NCI-H524 treated with DMSO at 0.1 percent for 48 hours (cell line): ENCODE data around the gene BUD23.
A peak's percentile ranks its signal among the peaks of the same experiment; 100 is the strongest.
"Not testable (repeated sequence)": the region's sequence is repeated elsewhere in the genome, so short reads cannot be mapped to it uniquely, and the experiment has no call there.

Source experiments
- DNase-seq: peaks from one replicate; lab custom pipeline; 2025; lab: John Stamatoyannopoulos, UW

The BUD23 gene, protein sequence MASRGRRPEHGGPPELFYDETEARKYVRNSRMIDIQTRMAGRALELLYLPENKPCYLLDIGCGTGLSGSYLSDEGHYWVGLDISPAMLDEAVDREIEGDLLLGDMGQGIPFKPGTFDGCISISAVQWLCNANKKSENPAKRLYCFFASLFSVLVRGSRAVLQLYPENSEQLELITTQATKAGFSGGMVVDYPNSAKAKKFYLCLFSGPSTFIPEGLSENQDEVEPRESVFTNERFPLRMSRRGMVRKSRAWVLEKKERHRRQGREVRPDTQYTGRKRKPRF

DNA sequence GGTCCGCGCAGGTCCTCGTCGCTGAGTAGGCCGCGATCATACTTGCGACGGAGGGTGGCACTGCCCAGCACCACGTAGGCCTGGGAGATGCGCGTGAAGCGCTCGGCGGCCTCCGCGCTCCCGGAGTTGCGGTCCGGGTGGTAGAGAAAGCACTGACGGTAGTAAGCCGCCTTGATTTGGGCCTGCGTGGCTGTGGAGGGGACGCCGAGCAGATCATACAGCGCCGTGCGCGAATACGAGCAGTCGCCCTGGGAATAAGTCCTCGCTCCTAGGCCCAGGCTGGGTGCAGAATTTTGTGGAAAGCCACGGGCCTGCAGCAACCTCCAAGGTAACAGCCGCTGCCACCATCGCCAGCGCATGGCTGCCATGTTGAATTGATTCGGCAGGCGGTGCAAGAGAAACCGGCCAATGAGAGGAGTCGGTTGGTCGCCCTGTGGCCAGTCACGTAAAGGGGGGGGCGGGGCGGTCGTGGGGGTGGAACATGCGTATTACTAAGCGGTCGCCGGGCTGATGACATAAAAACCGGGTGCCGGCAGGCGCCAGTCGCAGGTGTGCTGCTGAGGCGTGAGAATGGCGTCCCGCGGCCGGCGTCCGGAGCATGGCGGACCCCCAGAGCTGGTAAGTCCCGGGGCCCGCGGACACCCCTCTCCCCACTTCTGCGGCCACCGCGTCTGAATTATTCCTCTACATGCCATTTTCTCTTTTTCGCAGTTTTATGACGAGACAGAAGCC, at the start of gene BUD23, which contains the start of gene DNAJC30:
Gene BUD23, plus strand, starts transcription at position 542 of the 732 bp plus-strand sequence. Its CDS starts 29 bp downstream, at position 571.
Gene DNAJC30, minus strand, starts transcription at position 398 of the 732 bp plus-strand sequence. Its CDS starts 30 bp downstream, at position 368.
- DNase-seq, result peak; percentile 53

DNA sequence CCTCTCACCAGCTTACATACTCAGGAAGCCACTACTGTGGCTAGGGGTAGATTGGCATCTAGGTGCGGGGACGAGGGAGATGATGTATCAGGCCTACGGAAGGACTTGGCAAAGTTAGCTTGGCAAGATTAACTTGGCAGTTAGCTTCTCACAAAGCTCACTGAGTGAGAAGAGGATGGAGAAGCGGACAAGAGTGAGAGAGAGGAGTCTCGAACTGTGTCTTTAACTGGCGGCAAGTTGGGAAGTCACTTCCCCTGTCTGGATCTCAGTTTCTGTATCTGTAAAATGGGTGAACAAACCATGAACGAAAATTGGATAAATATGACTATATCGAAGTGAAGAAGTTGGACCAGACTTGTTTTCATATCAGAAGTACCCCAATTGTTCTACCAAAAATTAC, 49.6 kb upstream of the BUD23 start:
- DNase-seq, result no peak

DNA sequence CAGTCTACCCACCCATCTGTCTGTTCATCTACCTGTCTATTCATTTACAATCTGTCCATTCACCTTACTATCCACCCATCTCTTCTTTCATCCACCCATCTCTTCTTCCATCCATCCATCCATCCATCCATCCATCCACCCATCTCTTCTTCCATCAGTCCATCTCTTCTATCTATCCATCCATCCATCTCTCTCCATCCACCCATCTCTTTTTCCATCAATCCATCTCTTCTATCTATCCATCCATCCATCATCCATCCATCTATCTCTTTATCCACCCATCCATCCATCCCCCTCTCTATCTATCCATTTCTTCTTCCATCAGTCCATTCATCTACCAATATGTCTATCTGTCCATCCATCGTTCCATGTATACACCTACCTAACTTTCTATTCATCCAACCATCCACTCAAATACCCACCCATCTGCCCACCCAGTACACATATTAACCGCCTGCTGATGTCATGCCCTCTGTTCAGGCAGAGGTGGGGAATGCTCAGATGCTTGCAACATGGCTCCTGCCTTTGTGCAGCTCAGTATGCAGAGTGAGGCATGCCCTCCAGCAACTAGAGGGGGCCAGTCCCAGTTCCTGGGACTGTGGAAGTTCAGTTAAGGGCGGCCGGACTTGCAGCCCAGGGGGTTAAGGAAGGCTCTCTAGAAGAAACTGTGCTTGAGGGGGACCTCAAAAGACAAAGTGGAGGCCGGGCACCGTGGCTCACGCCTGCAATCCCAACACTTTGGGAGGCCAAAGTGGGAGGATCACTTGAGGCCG, 47.8 kb upstream of the BUD23 start:
- no peak for DNase-seq

DNA sequence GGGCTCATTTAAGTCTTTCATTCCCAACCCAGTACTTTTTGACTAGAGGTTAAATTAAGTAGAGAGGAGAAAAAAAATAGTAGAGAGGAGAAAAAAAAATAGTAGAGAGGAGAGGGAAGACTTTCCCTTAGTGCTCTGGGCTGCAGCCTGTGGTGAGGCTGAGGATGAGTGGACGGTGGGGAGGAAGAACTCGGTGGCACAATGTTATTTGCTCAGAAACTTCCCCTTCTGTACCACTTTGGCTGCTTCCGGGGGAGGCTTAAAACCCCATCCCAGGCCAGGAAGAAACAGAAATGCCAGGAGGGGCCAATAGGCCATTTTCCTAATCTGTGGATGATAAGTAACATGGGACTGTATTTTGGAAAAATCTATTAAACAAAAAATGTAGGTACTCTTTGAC, 44.5 kb upstream of the BUD23 start:
- DNase-seq, result no peak

DNA sequence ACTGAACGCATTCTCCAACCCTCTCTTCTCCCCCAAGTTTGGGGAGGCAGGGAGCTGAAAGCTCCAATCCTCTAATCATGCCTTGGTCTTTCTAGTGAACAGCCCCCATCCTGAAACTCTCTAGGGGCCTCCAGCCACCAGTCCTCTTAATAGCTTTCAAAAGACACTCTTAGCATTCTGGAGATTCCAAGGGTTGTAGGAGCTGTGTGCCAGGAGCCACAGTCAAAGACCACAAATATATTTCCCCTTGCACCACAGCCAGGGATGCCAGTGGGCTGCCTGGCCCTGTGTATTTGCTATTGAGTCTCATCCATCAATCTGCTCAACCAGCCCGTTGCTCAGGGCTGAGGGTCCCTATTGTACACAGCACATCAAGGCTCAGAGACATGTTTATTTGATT, 40.6 kb upstream of the BUD23 start:
- DNase-seq, result no peak

DNA sequence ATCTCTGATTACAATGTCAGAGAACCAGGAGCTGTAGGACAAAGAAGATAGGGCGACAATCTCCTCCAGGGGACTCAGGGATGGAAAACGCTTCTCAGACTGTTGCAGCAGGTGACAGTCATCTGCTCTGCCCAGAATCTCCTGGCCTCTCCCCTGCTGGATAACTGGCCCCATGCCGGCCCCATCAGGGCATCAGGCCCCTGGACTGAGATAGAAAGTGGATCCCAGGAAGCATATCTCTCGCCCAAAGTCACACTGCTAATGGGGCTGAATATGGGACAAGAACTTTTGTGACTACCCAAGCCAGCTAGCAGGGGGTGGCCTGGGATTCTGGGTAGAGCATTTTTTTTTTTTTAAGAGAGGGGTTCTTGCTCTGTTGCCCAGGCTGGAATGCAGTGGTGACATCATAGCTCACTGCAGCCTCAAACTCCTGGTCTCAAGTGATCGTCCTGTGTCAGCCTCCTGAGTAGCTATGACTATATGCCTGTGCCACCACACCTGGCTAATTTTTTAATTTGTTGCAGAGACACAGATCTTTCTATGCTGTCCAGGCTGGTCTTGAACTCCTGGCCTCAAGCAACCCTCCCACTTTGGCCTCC, 38.6 kb upstream of the BUD23 start:
- no peak for DNase-seq

DNA sequence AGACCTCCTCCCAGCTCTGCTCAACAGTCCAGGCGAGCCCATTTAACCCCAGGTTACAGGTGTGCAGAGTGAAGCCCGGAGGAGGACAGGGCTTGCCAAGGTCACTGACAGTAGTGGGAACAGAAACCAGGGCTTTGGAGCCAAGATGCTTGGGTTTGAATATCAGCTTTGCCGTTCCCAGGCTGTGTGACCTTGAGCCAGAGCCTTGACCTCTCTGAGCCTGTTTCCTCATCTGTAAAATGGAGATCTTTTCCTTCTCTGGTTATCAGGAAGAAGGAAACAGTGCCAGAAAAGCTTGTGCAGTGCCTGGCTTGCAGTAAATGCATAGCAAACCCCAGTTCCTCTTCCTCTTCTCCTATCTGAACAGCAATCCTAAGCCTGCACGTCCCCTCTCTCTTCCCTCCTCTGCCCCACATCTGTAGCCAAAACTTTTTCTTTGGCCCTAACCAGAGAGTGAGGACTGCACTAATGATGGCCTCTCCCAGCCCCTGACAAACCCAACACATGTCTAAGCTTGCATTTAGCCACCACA, 37.7 kb upstream of the BUD23 start:
- no peak for DNase-seq

DNA sequence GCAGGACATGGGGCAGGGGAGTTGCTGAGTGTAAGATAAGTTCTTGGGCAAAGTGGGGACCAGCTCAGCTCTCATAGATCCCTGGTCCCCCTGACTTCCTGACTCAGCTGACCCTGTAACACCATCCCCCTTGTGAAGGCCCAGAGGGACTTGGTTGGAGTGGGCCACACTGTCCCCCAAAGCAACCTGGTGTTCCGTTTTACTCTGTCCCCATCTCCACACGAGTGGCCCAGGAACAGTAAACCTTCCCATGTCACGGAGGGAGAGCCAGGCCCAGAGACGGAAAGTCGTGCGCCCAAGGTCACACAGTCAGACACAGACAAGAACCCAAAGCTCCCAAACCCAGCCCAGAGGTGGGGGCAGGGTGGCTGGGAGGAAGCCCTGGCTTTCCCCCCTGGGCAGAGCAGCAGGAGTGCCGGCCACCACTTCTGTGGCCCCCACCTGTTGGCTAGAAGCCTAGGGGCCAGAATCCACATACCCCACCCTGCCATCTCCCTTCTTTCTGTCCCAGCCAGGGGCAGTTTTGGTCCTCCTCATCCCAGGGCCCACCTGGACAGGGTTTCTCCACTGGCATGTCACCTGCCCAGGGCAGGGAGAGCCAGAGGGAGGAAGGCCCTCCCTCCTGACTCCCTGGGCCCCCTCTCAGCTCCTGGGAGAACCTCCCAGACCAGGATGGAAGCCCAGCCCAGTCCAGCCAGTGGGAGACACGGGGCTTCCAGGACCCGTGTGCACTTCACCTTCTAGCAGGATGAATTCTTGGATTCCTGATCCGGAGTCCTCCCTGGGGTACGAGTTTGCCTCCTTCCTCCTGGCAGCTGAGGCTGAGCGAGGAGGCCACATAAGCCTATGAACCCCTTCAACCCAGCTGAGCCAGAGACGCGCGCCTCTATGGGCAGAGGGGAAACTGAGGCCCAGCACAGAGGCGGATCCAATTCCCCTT, 36.3 kb upstream of the BUD23 start:
- no peak for DNase-seq

DNA sequence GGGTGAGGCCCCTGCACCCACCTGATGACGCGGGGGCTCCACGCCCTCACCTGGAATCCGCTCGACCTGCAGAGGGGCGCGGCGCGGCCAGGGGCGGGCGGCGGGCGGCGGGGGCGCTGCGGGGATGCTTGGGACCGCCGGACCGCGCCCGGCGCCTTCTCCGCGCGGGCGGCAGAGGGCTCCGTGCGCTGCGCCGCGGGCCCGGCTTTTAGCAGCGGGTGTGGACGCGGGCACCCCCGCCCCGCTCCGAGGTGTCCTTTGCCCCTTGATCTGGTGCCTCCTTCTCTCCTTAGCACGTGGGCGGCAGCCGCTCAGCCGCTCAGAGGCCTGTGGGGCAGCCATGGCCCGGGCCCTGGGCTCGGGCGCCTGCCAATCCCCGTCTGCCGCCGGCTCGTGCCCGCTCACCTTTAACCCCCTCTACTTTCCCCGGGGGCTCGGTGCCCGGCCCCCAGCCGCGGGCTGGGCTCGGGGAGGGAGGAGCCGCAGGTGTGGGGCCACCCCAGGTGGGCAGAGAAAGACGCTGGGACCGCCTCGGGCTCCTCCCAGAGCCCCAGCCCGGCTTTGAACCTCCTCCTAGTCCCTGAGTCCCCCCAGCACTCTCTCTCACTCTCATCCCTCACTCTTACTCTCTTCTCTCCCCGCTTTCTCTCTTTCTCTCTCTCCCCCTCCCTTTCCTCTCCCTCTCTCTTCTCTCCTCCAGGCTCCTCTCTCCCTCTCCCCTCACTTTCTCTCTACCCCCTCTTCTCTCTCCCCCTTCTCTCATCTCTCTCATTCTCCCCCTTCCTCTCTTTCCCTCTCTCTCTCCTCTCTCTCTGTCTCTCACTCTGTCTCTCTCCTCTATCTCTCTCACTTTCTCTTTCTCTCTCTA, 35.4 kb upstream of the BUD23 start:
- no peak for DNase-seq

DNA sequence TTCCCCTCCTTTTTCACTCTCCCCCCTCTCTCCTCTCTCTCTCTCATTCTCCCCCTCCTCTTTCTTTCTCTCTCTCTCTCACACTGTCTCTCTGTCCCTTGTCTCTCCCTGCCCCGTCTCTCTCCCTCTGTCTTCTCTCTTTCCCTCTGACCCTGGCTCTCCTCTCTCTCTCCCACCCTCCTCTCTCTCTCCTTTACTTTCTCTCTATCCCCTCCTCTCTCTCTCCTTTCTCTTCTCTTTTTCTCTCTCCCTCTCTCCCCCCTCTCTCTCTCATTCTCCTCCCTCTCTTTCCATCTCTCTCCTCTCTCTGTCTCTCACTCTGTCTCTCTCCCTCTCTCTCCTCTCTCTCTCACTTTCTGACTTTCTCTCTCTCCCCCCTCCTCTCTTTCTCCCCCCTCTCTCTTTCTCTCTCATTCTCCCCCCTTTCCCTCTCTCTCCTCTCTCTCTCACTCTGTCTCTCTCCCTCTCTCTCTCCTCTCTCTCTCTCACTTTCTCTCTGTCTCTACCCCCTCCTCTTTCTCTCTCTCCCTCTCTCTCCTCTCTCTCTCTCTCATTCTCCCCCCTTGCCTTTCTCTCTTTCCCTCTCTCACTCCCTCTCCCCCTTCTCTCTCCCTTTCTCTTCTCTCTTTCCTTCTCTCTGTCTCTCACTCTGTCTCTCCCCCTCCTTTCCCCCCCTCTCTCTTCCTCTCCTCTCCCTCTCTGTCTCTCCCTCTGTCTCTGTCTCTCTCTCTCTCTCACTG, 34.6 kb upstream of the BUD23 start:
- no peak for DNase-seq

DNA sequence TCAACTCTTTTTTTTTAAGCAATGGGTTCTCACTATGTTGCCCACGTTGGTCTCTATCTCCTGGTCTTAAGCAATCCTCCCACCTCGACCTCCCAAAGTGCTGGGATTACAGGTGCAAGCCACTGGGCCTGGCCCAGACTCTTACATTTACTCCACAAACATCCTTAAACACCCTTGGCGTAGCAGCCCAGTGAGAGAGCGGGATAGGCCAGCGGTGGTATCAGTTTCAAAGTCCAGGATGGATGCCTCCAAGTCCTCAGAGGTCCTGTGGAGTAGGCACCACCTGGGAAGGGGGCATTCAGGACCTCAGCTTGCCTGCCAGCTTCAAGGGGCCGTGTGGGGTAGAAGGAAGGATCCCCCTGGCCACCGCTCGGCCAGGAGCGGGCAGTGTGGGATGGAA, 33.8 kb upstream of the BUD23 start:
- DNase-seq, result no peak

DNA sequence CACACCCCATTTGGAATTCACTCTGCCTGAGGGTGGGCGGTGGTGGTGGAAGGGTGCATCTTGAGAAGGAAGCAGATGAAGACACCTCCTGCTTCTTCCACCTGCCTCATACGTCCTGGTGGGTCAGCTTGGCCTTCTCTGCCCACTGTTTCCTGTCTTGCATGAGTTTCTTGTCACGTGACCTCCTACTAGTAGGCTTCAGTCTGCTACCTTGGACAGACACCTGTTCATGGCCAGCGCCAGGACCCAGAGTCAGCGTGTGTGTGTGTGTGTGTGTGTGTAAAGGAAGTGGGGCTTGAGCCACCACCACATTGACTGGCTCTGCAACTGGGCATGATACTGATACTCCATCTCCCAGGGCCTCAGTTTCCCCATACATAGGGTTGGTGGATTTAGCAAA, 32.9 kb upstream of the BUD23 start:
- no peak for DNase-seq

DNA sequence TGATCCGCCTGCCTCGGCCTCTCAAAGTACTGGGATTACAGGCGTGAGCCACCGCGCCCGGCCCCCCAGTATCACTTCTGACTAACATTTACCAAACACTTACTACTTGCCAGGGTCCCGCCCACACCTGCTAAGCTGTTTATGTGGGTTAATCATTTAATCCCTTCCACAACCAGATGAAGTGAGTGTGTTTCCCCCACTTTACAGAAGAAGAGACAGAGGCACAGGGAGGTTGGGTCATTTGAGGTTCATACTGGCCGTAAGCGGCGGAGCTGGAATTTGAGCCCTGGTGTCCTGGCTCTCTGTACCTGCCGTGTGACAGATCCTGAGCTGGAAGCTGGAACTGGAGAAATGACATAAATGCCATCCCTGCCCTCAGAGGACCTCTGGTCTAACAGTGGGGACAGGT, 30.9 kb upstream of the BUD23 start:
- DNase-seq, result no peak

DNA sequence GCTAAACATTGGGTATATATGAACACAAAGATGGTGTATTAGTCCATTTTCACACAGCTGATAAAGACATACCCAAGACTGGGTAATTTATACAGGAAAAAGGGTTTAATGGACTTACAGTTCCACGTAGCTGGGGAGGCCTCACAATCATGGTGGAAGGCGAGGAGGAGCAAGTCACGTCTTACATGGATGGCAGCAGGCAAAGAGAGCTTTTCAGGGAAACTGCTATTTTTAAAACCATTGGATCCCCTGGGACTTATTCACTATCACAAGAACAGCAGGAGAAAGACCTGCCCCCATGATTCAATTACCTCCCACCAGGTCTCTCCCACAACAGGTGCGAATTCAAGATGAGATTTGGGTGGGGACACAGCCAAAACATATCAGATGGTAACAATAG, 28.1 kb upstream of the BUD23 start:
- not testable (repeated sequence) for DNase-seq

DNA sequence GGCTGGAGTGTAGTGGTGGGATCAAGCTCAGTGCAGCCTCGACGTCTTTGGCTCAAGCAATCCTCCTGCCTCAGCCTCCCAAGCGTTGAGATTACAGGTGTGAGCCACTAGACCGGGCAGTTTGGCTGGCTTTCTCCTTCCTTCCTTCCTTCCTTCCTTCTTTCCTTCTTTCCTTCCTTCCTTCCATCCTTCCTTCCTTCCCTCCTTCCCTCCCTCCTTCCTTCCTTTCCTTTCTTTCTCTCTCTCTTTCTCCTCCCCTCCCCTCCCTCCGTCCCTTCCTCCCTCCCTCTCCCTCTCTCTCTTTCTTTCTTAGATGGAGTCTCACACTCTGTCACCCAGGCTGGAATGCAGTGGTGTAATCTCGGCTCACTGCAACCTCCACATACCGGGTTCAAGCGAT, 23.4 kb upstream of the BUD23 start:
- no peak for DNase-seq

DNA sequence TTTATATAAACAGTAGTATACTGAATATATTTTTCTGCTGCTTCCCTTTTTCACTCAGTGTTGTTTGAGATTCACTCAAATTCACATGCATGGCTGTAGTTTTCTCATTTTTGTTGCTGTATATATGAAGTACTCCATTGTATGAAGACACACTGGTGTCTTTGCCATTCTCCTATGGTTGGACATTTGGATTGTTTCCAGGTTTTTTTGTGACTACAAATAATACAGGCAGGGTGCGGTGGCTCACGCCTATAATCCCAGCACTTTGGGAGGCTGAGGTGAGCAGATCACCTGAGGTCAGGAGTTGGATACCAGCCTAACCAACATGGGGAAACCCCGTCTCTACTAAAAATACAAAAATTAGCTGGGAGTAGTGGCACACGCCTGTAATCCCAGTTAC, 22.8 kb upstream of the BUD23 start:
- not testable (repeated sequence) for DNase-seq

DNA sequence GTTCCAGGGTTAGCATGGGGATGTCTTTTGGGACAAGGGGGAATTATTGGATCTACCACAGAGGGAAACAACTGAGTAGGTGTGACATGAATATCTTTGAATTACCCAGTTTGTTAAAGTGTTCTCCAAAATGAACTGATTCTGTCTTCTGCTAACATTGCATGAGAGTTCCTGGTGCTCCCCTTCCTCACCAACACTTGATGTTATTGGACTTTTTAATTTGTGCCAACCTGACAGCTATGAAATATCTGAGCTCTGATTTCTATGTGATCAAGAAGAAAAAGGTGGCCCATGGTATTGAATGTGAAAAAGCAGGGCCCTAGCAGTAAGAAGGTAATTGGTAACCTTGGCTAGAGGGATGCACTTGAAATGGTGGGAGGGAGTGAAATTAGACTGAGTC, 20.4 kb upstream of the BUD23 start:
- DNase-seq, result no peak

DNA sequence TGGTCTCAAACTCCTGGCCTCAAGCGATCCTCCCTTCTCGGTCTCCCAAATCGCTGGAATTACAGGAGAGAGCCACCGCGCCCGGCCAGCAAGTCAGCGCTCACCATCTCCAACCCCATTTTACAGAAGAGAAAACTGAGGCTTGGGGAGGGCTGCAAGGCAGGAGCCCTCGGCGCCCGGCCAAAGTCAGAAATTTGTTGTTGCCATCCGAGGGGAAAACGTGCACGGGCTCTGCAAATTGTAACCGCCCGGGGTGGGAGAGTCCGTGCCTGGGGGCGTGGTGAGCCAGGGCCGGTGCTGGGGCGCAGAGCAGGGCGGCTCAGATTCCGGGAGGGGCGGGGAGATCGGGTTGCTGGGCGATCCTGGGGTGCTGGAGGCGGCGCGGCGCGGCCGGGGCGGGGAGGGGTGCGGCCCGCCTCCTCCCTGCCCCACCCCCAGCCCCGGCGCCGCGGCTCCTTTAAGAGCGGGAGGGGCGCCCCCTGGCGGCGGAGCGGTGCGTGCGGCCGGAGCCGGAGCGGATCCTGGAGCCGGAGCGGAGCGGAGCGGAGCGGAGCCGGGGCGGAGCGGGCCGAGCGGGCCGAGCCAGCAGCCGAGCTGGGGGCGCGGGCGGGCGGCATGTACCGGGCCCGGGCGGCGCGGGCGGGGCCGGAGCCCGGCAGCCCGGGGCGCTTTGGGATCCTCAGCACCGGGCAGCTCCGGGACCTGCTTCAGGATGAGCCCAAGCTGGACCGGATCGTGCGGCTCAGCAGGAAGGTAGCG, 15.9 kb upstream of the BUD23 start, which contains the start of gene VPS37D:
Gene VPS37D, plus strand, starts transcription at position 488 of the 759 bp plus-strand sequence. Its CDS starts 128 bp downstream, at position 616.
- DNase-seq, result no peak
